H9 (cell line): ENCODE measurements around the gene GABRB3. TPM values are rescaled to one million over a fixed set of nuclear protein-coding genes. Genes with fewer than 3 reads are reported as not detected.
A peak's percentile ranks its signal among the peaks of the same experiment; 100 is the strongest.

ENCODE experiments used
- DNase-seq: peaks from one replicate; pipeline ENCODE4 v3.0.0-alpha.2; 2017
- H2AFZ ChIP-seq: one replicate; pipeline ENCODE4 v1.6.1; 2013; ENCODE audit warnings: mild to moderate bottlenecking, low read length, control low read depth, moderate library complexity
- H2AK5ac ChIP-seq: 2 replicates; pipeline ENCODE4 v1.6.1; 2013; ENCODE audit warnings: low read length, control low read depth, mixed read lengths; ENCODE audit not compliant: insufficient read length
- H2BK120ac ChIP-seq: one replicate; pipeline ENCODE4 v1.6.1; 2013; ENCODE audit warnings: low read depth, mild to moderate bottlenecking, low read length, control low read depth, inconsistent platforms; ENCODE audit not compliant: poor library complexity, severe bottlenecking
- H2BK12ac ChIP-seq: 2 replicates; pipeline ENCODE4 v1.6.1; 2013; ENCODE audit warnings: low read length, control low read depth, mixed read lengths, low read depth; ENCODE audit not compliant: insufficient read length
- H2BK15ac ChIP-seq: 2 replicates; pipeline ENCODE4 v1.6.1; 2013; ENCODE audit warnings: low read depth, low read length, control low read depth
- H2BK20ac ChIP-seq: one replicate; pipeline ENCODE4 v1.6.1; 2013; ENCODE audit warnings: low read depth, mild to moderate bottlenecking, low read length, control low read depth, inconsistent platforms; ENCODE audit not compliant: poor library complexity, severe bottlenecking
- H2BK5ac ChIP-seq: 2 replicates; pipeline ENCODE4 v1.6.1; 2013; ENCODE audit warnings: low read length, control low read depth, mixed read lengths; ENCODE audit not compliant: insufficient read length
- H3K14ac ChIP-seq: 2 replicates; pipeline ENCODE4 v1.6.1; 2013; ENCODE audit warnings: low read length, control low read depth; ENCODE audit not compliant: insufficient read depth
- H3K18ac ChIP-seq: 2 replicates; pipeline ENCODE4 v1.6.1; 2013; ENCODE audit warnings: low read depth, mild to moderate bottlenecking, mixed read lengths, low read length, control low read depth; ENCODE audit not compliant: insufficient read length
- H3K23ac ChIP-seq: 2 replicates; pipeline ENCODE4 v1.6.1; 2013; ENCODE audit warnings: low read length, control low read depth, mixed read lengths, low read depth; ENCODE audit not compliant: insufficient read length
- H3K23me2 ChIP-seq: 2 replicates; pipeline ENCODE4 v1.6.1; 2013; ENCODE audit warnings: low read depth, mild to moderate bottlenecking, mixed read lengths, low read length, control low read depth; ENCODE audit not compliant: insufficient read length, poor library complexity, severe bottlenecking
- H3K27ac ChIP-seq: 2 replicates; pipeline ENCODE4 v1.5.1; 2013; ENCODE audit warnings: low read length, control low read depth, mixed read lengths, low read depth; ENCODE audit not compliant: insufficient read length
- H3K27me3 ChIP-seq: 2 replicates; pipeline ENCODE4 v1.6.1; 2013; ENCODE audit warnings: low read length, control low read depth, inconsistent platforms; ENCODE audit not compliant: insufficient read depth
- H3K4ac ChIP-seq: 2 replicates; pipeline ENCODE4 v1.6.1; 2013; ENCODE audit warnings: low read depth, mild to moderate bottlenecking, control low read depth, inconsistent platforms, low read length, moderate library complexity
- H3K4me1 ChIP-seq: 2 replicates; pipeline ENCODE4 v1.6.1; 2013; ENCODE audit warnings: low read length, control low read depth, inconsistent platforms; ENCODE audit not compliant: insufficient read depth
- H3K4me2 ChIP-seq: 2 replicates; pipeline ENCODE4 v1.6.1; 2013; ENCODE audit warnings: low read length, control low read depth, mixed read lengths; ENCODE audit not compliant: insufficient read length, insufficient read depth
- H3K56ac ChIP-seq: 2 replicates; pipeline ENCODE4 v1.6.1; 2013; ENCODE audit warnings: low read depth, mild to moderate bottlenecking, mixed read lengths, low read length, control low read depth; ENCODE audit not compliant: insufficient read length
- H3K79me1 ChIP-seq: 2 replicates; pipeline ENCODE4 v1.6.1; 2013; ENCODE audit warnings: low read depth, mild to moderate bottlenecking, moderate library complexity, low read length, control low read depth, inconsistent platforms; ENCODE audit not compliant: insufficient read depth, poor library complexity, severe bottlenecking
- H3K79me2 ChIP-seq: 2 replicates; pipeline ENCODE4 v1.6.1; 2013; ENCODE audit warnings: low read length, control low read depth, inconsistent platforms; ENCODE audit not compliant: insufficient read depth
- H3K9ac ChIP-seq: 2 replicates; pipeline ENCODE4 v1.6.1; 2013; ENCODE audit warnings: low read length, control low read depth, mixed read lengths; ENCODE audit not compliant: insufficient read length; ENCODE audit errors: extremely low read depth
- H3K9me3 ChIP-seq: one replicate; pipeline ENCODE4 v1.6.1; 2013; ENCODE audit warnings: low read depth, low read length, inconsistent platforms; ENCODE audit not compliant: control insufficient read depth
- H3T11ph ChIP-seq: one replicate; pipeline ENCODE4 v1.6.1; 2013; ENCODE audit warnings: mild to moderate bottlenecking, low read length, control low read depth, inconsistent platforms
- H4K20me1 ChIP-seq: one replicate; pipeline ENCODE4 v1.6.1; 2013; ENCODE audit not compliant: control insufficient read depth, insufficient read length, insufficient read depth
- H4K5ac ChIP-seq: 2 replicates; pipeline ENCODE4 v1.6.1; 2013; ENCODE audit warnings: low read depth, mild to moderate bottlenecking, mixed read lengths, low read length, control low read depth; ENCODE audit not compliant: insufficient read length
- H4K8ac ChIP-seq: replicated peaks from 2 replicates; pipeline ENCODE4 v1.6.1; 2013; ENCODE audit warnings: low read length, control low read depth, mixed read lengths, low read depth; ENCODE audit not compliant: insufficient read length
- H4K91ac ChIP-seq: 2 replicates; pipeline ENCODE4 v1.6.1; 2013; ENCODE audit warnings: low read depth, mild to moderate bottlenecking, moderate library complexity, mixed read lengths, low read length, control low read depth; ENCODE audit not compliant: insufficient read length
- H3K27ac Mint-ChIP-seq, 3 experiments: 2 replicates in 2 of 3; 3 replicates in 1 of 3; pipeline ENCODE4 v1.8.0; 2020 to 2021; ENCODE audit warnings: mixed read lengths in 3 of 3, mild to moderate bottlenecking in 1 of 3, moderate library complexity in 1 of 3
- H3K27me3 Mint-ChIP-seq: 2 replicates; pipeline ENCODE4 v1.8.0; 2021; ENCODE audit warnings: low read depth, mild to moderate bottlenecking, moderate library complexity, mixed read lengths
- H3K36me3 Mint-ChIP-seq, 3 experiments: 2 replicates in 2 of 3; 3 replicates in 1 of 3; pipeline ENCODE4 v1.8.0; 2020 to 2021; ENCODE audit warnings: low read depth in 3 of 3, mixed read lengths in 3 of 3; ENCODE audit not compliant: insufficient read depth in 1 of 3
- H3K4me1 Mint-ChIP-seq, 2 experiments: 2 replicates each; pipeline ENCODE4 v1.8.0; 2020; ENCODE audit warnings: mixed read lengths in 2 of 2
- H3K4me3 Mint-ChIP-seq, 2 experiments: 2 replicates in 1 of 2; 3 replicates in 1 of 2; pipeline ENCODE4 v1.8.0; 2020 to 2021; ENCODE audit warnings: mild to moderate bottlenecking in 2 of 2, mixed read lengths in 2 of 2, moderate library complexity in 1 of 2
- H3K9me3 Mint-ChIP-seq, 2 experiments: 2 replicates in 1 of 2; 3 replicates in 1 of 2; pipeline ENCODE4 v1.8.0; 2020; ENCODE audit warnings: mild to moderate bottlenecking in 2 of 2, mixed read lengths in 2 of 2, moderate library complexity in 1 of 2
- CTCF ChIP-seq: fragments of 200-600 bp; sonication (generic); conservative IDR thresholded peaks from 3 replicates; pipeline ENCODE4 v1.8.0; 2021; ENCODE audit warnings: antibody characterized with exemption, mild to moderate bottlenecking
- WGBS: extraction: QIAGEN DNeasy Blood & Tissue Kit; methylation state at CpG from one replicate; pipeline ENCODE4 v1.1.7; 2013; ENCODE audit warnings: missing lambda C conversion rate, low lambda C conversion rate, mixed read lengths; ENCODE audit not compliant: insufficient read length; ENCODE audit errors: extremely low coverage; 5-methylcytosine and 5-hydroxymethylcytosine counted together
- total RNA-seq: library from RNA; stranded (reverse); gene quantifications from 2 replicates; pipeline ENCODE4 v1.2.1, GENCODE V29; 2021

The GABRB3 gene
- total RNA-seq, 1 experiment from 2014 or later: 98.2 TPM

GRCh38 chr15:26771578-26772153 lies 1.2 kb downstream of the GABRB3 start:
- Histone ChIP-seq H3K27ac (no peak overlapping the region), H2BK20ac (no peak overlapping the region), H4K20me1 (no peaks in the 10 kb centered on the region), H2BK120ac (no peak overlapping the region), H3K4ac (no peak overlapping the region), H2AK5ac (no peak overlapping the region), H3K4me1 (peaks cover 16% of the 10 kb centered on the region; the same call in 1 of the 2 replicates), H3K79me2 (peaks cover 7% of the 10 kb centered on the region; the same call in 1 of the 2 replicates), H2AFZ (no peak overlapping the region), H3K56ac (no peak overlapping the region), H2BK5ac (no peak overlapping the region), H3K14ac (no peak overlapping the region), H2BK15ac (no peak overlapping the region), H4K5ac (no peak overlapping the region), H2BK12ac (no peak overlapping the region), H3K27me3 (no peaks in the 10 kb centered on the region), H3T11ph (no peak overlapping the region), H3K9ac (no peak overlapping the region), H4K91ac (no peak overlapping the region), H3K79me1 (no peaks in the 10 kb centered on the region), H3K9me3 (no peaks in the 10 kb centered on the region), H3K4me2 (peak overlapping the region; percentile 32), H3K23me2 (peaks cover 10% of the 10 kb centered on the region), H3K23ac (no peak overlapping the region), H4K8ac (no peak overlapping the region), H3K18ac (no peak overlapping the region)
- Mint-ChIP-seq H3K9me3 (0 out of 5 replicates have a peak, but pooled peaks cover 0 to 2% of the 10 kb centered on the region in 2 experiments), H3K4me1 (peaks cover 63 to 69% of the 10 kb centered on the region in 2 experiments), H3K36me3 (peaks cover 4 to 25% (median 12%) of the 10 kb centered on the region in 3 experiments; a peak in 6 of 7 replicates), H3K27ac (peak overlapping the region; percentile 78 to 94 (median 81); a peak in 6 of 7 replicates), H3K27me3 (0 out of 2 replicates have a peak, but pooled peaks cover 3% of the 10 kb centered on the region), H3K4me3 (peak overlapping the region; percentile 86 to 90)
- TF ChIP-seq CTCF: no peak
- WGBS: no CpG with 5 or more reads among the region's 32 CpGs
- peak; percentile 86 for DNase-seq
